OCI-LY7 (cell line): ENCODE measurements around the gene HAPLN3. TPM values are rescaled to one million over a fixed set of nuclear protein-coding genes. Genes with fewer than 3 reads are reported as not detected.

Experiments used
- total RNA-seq, 2 experiments: library from RNA; depleted of rRNA in 1 of 2; stranded (reverse); fragments of >200 nt in 1 of 2; shearing (Covaris generic) in 1 of 2; gene quantifications; 2 replicates each; pipeline ENCODE4 v1.2.3, GENCODE V29; 2014 to 2022

HAPLN3 gene
- total RNA-seq, 2 experiments from 2014 or later = 0.93 to 0.98 TPM

Other genes starting within 250 kb of the HAPLN3 start
- gene ACAN, start 92.1 kb downstream of the HAPLN3 start, total RNA-seq (2014; rRNA removed; shearing (Covaris generic)) = not detected in 2 replicates
- gene ACAN, start 92.1 kb downstream of the HAPLN3 start, total RNA-seq (2022) = not detected in 2 replicates
- 9.8 and 11.8 TPM in 2 replicates for gene MFGE8, start 17.8 kb upstream of the HAPLN3 start, total RNA-seq (2014; rRNA removed; shearing (Covaris generic))
- gene MFGE8, start 17.8 kb upstream of the HAPLN3 start, total RNA-seq (2022) = 70.4 and 78.7 TPM in 2 replicates
- gene ABHD2, start 192.9 kb upstream of the HAPLN3 start, total RNA-seq (2014; rRNA removed; shearing (Covaris generic)) = 12.6 and 16.1 TPM in 2 replicates
- 22.8 and 30.3 TPM in 2 replicates for gene ABHD2, start 192.9 kb upstream of the HAPLN3 start, total RNA-seq (2022)